ENCODE data around the gene TMPRSS6.

Gene TMPRSS6

GRCh38 chr22:37129866-37130441 is 20.4 kb upstream of the TMPRSS6 start:
- H4K20me1 ChIP-seq (ENCODE audit: control insufficient read depth, insufficient read depth, low read depth, low read length), result no peaks in the 10 kb centered on the region
- H3K4me3 ChIP-seq (ENCODE audit: low read length), result no peak overlapping the region
- H3K27ac ChIP-seq (ENCODE audit: low read depth, low read length), result no peak overlapping the region
- no peaks in the 10 kb centered on the region for H3K9me2 ChIP-seq (replicated peaks; ENCODE audit: control insufficient read depth, low read length)
- H3K79me2 ChIP-seq (ENCODE audit: control insufficient read depth, low read length), result no peaks in the 10 kb centered on the region
- H3K9me3 ChIP-seq (ENCODE audit: control insufficient read depth, insufficient read depth, low read length), result no peaks in the 10 kb centered on the region
- no peaks in the 10 kb centered on the region for H3K4me1 ChIP-seq (ENCODE audit: control insufficient read depth, low read length)
- no peaks in the 10 kb centered on the region for H3K27me3 ChIP-seq (ENCODE audit: control insufficient read depth, low read length)
- H3K4me2 ChIP-seq (ENCODE audit: low read length), result no peak overlapping the region
- no peaks in the 10 kb centered on the region for H3K36me3 ChIP-seq (ENCODE audit: control insufficient read depth, low read length)
- no peaks in the 10 kb centered on the region for H3F3A ChIP-seq (ENCODE audit: control insufficient read depth, insufficient read depth)
- no peak for TF ChIP-seq EZH2phosphoT487 (IDR thresholded peaks at IDR 0.05; ENCODE audit: borderline replicate concordance, low read length)
- TF ChIP-seq CTCF (IDR thresholded peaks at IDR 0.05; ENCODE audit: low read depth, low read length, poor library complexity, severe bottlenecking), result no peak

- no peaks in the 10 kb centered on the region for H3K4me1 ChIP-seq (ENCODE audit: control insufficient read depth, low read length)
- no peaks in the 10 kb centered on the region for H3K27me3 ChIP-seq (ENCODE audit: control insufficient read depth, low read length)
- H3K79me2 ChIP-seq (ENCODE audit: control insufficient read depth, low read length), result no peaks in the 10 kb centered on the region
- no peaks in the 10 kb centered on the region for H3K9me3 ChIP-seq (ENCODE audit: control insufficient read depth, insufficient read depth, low read length)
- no peaks in the 10 kb centered on the region for H3K9me2 ChIP-seq (replicated peaks; ENCODE audit: control insufficient read depth, low read length)
- no peaks in the 10 kb centered on the region for H3K36me3 ChIP-seq (ENCODE audit: control insufficient read depth, low read length)
- no peak overlapping the region for H3K27ac ChIP-seq (ENCODE audit: low read depth, low read length)
- H3K4me3 ChIP-seq (ENCODE audit: low read length), result no peak overlapping the region
- TF ChIP-seq CTCF (IDR thresholded peaks at IDR 0.05; ENCODE audit: low read depth, low read length, poor library complexity, severe bottlenecking) (no peak), EZH2phosphoT487 (IDR thresholded peaks at IDR 0.05; ENCODE audit: borderline replicate concordance, low read length) (no peak)
- no peak overlapping the region for H3K4me2 ChIP-seq (ENCODE audit: low read length)
- H3F3A ChIP-seq (ENCODE audit: control insufficient read depth, insufficient read depth), result no peaks in the 10 kb centered on the region
- H4K20me1 ChIP-seq (ENCODE audit: control insufficient read depth, insufficient read depth, low read depth, low read length), result no peaks in the 10 kb centered on the region
Observed at GRCh38 chr22:37128555-37129281, 19.2 kb upstream of the TMPRSS6 start.

GRCh38 chr22:37127350-37127878 is 17.9 kb upstream of the TMPRSS6 start:
- Histone ChIP-seq H4K20me1 (ENCODE audit: control insufficient read depth, insufficient read depth, low read depth, low read length) (no peaks in the 10 kb centered on the region), H3K9me3 (ENCODE audit: control insufficient read depth, insufficient read depth, low read length) (no peaks in the 10 kb centered on the region), H3K4me3 (ENCODE audit: low read length) (no peak overlapping the region), H3F3A (ENCODE audit: control insufficient read depth, insufficient read depth) (no peaks in the 10 kb centered on the region), H3K36me3 (ENCODE audit: control insufficient read depth, low read length) (no peaks in the 10 kb centered on the region), H3K79me2 (ENCODE audit: control insufficient read depth, low read length) (no peaks in the 10 kb centered on the region), H3K4me2 (ENCODE audit: low read length) (no peak overlapping the region), H3K27ac (ENCODE audit: low read depth, low read length) (no peak overlapping the region), H3K4me1 (ENCODE audit: control insufficient read depth, low read length) (no peaks in the 10 kb centered on the region), H3K27me3 (ENCODE audit: control insufficient read depth, low read length) (peaks cover 8% of the 10 kb centered on the region), H3K9me2 (replicated peaks; ENCODE audit: control insufficient read depth, low read length) (no peaks in the 10 kb centered on the region)
- TF ChIP-seq EZH2phosphoT487 (IDR thresholded peaks at IDR 0.05; ENCODE audit: borderline replicate concordance, low read length) (no peak), CTCF (IDR thresholded peaks at IDR 0.05; ENCODE audit: low read depth, low read length, poor library complexity, severe bottlenecking) (no peak)

Measured in DOHH2 (cell line).